Smooth muscle cell (in vitro differentiated cells): ENCODE data around the gene UBL4B. TPM values are rescaled to one million over a fixed set of nuclear protein-coding genes. Genes with fewer than 3 reads are reported as not detected.
A peak's percentile ranks its signal among the peaks of the same experiment; 100 is the strongest.

ENCODE experiments used
- DNase-seq: peaks from one replicate; lab custom pipeline; 2025; ENCODE audit not compliant: unreplicated experiment; lab: John Stamatoyannopoulos, UW
- H2AFZ ChIP-seq: fragments of 200-600 bp; sonication (generic); 2 replicates; pipeline ENCODE4 v1.6.0; 2016; ENCODE audit warnings: antibody characterized with exemption, low read depth, mild to moderate bottlenecking
- H3F3A ChIP-seq: fragments of 200-600 bp; sonication (generic); 2 replicates; pipeline ENCODE4 v1.6.0; 2017; ENCODE audit warnings: antibody characterized with exemption, low read depth
- H3K27ac ChIP-seq: fragments of 200-600 bp; sonication (generic); 2 replicates; pipeline ENCODE4 v1.5.1; 2016; ENCODE audit warnings: low read depth, mild to moderate bottlenecking
- H3K27me3 ChIP-seq: fragments of 200-600 bp; sonication (generic); 2 replicates; pipeline ENCODE4 v1.6.1; 2016; ENCODE audit warnings: low read depth, mild to moderate bottlenecking
- H3K36me3 ChIP-seq: fragments of 200-600 bp; sonication (generic); 2 replicates; pipeline ENCODE4 v1.5.1; 2016; ENCODE audit warnings: low read depth
- H3K4me1 ChIP-seq: fragments of 200-600 bp; sonication (generic); 2 replicates; pipeline ENCODE4 v1.5.1; 2016; ENCODE audit warnings: low read depth
- H3K4me2 ChIP-seq: fragments of 200-600 bp; sonication (generic); 2 replicates; pipeline ENCODE4 v1.6.0; 2016; ENCODE audit warnings: mild to moderate bottlenecking
- H3K4me3 ChIP-seq: fragments of 200-600 bp; sonication (generic); 2 replicates; pipeline ENCODE4 v1.5.1; 2016; ENCODE audit warnings: mild to moderate bottlenecking
- H3K79me2 ChIP-seq: fragments of 200-600 bp; sonication (generic); 2 replicates; pipeline ENCODE4 v1.6.0; 2016; ENCODE audit warnings: low read depth, mild to moderate bottlenecking
- H3K9ac ChIP-seq: fragments of 200-600 bp; sonication (generic); 2 replicates; pipeline ENCODE4 v1.6.0; 2016; ENCODE audit warnings: low read depth
- H3K9me3 ChIP-seq: fragments of 200-600 bp; sonication (generic); replicated peaks from 2 replicates; pipeline ENCODE4 v1.5.1; 2016; ENCODE audit warnings: low read depth
- H4K20me1 ChIP-seq: fragments of 200-600 bp; sonication (generic); 2 replicates; pipeline ENCODE4 v1.6.0; 2016; ENCODE audit warnings: low read depth
- WGBS: methylation state at CpG from one replicate; pipeline ENCODE4 v1.1.7; 2016; ENCODE audit warnings: low lambda C conversion rate; 5-methylcytosine and 5-hydroxymethylcytosine counted together
- polyA plus RNA-seq: library from polyadenylated mRNA; unstranded; fragments of >200 nt; fragmentation: Nextera tagmentation; extraction: Ambion mirVana; gene quantifications from 2 replicates; pipeline ENCODE4 v1.2.1, GENCODE V29; 2016
- total RNA-seq: library from RNA; depleted of rRNA; stranded (reverse); fragments of >200 nt; gene quantifications from 2 replicates; pipeline ENCODE4 v1.2.3, GENCODE V29; 2014
- TF ChIP-seq, protein P1 (sequence below): fragments of 200-600 bp; sonication (generic); IDR thresholded peaks from 2 replicates; pipeline ENCODE4 v1.5.1; 2017; ENCODE audit warnings: borderline replicate concordance, mild to moderate bottlenecking, antibody characterized with exemption; ENCODE audit not compliant: insufficient read depth, poor library complexity, severe bottlenecking

UBL4B gene
- total and polyA plus RNA-seq, 2 experiments from 2014 or later, result not detected

DNA sequence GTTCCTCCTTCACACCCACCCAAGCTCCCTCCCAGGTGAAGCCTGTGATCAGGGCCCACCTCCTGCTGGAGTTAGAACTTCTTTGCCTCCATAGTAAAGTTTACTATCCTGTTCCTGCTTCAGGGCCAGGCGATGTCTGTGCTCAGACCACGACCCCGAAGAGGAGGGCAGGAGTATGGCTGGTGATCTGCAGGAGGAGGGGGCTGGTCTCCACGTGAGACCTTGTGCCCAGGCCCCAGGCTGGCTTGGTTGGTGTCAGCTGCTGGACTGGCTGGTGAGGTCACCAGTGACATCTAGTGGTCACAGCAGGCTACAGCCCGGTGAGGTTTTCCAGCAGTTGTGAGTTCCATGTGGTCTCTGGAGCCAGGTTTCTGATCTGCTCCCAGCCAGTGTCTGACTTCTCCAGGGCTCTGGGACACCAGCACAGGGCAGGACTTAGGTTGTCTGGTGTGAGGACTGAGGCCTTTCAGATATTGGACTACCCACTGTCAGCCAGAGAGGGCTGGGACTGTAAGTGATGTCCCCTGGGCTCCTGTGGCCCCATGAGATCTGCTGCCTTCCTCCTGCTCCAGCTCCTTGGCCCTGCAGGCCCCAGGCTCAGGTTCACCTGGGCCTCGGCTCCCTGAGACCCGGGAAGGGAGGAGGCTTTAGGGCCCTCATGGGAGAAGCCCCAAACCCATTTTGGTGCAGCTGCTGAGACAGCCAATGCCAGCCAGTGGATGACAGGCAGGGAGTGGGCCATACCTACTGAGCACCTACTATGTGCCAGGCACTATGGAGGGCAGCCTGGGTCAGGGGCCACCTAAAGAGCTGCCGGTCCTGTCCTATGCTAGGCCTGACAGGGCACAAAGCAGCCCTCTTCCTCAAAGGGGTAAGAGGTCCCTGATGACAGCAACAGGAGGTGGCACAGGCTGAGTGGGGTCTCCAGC, 6.0 kb upstream of the UBL4B start:
- Histone ChIP-seq H3K36me3 (no peaks in the 10 kb centered on the region), H3K4me2 (no peak overlapping the region), H3F3A (no peaks in the 10 kb centered on the region), H3K9ac (no peak overlapping the region), H3K27me3 (peaks cover 3% of the 10 kb centered on the region), H2AFZ (no peak overlapping the region), H3K4me1 (no peaks in the 10 kb centered on the region), H3K79me2 (no peaks in the 10 kb centered on the region), H3K27ac (no peak overlapping the region), H3K4me3 (no peak overlapping the region), H4K20me1 (no peaks in the 10 kb centered on the region), H3K9me3 (no peaks in the 10 kb centered on the region)
- 29% methylated on average over 8 of the region's 8 CpGs for WGBS
- TF ChIP-seq, protein P1, sequence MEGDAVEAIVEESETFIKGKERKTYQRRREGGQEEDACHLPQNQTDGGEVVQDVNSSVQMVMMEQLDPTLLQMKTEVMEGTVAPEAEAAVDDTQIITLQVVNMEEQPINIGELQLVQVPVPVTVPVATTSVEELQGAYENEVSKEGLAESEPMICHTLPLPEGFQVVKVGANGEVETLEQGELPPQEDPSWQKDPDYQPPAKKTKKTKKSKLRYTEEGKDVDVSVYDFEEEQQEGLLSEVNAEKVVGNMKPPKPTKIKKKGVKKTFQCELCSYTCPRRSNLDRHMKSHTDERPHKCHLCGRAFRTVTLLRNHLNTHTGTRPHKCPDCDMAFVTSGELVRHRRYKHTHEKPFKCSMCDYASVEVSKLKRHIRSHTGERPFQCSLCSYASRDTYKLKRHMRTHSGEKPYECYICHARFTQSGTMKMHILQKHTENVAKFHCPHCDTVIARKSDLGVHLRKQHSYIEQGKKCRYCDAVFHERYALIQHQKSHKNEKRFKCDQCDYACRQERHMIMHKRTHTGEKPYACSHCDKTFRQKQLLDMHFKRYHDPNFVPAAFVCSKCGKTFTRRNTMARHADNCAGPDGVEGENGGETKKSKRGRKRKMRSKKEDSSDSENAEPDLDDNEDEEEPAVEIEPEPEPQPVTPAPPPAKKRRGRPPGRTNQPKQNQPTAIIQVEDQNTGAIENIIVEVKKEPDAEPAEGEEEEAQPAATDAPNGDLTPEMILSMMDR, result peak; percentile 87
- DNase-seq, result peak; percentile 22

DNA sequence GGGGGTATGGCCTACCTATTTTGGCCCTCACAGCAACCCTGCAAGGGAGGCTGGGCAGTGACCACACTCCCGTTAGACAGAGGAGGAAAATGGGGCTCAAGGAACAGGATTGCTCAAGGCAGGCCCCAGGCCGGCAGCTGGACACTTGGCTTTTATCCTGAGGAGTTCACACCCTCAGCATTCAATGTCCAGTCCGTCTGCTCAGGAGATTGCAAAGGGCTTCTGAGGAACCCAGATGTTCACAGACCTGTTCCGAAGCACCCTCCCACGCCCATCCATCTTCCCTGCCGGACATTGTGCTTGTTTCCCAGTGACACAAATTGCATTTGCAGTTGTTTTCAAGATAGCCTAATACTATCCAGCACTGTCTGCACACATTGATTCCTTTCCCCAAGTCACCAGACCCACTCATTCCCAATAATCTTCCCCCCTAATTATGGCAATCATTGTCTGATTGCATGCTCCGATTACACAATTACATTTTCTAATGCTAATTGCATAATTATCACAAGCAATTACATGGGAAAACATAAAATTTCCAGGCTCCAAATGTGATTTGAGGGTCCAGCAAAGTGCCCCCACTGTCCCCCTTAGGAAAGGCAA, 4.3 kb upstream of the UBL4B start:
- no peak overlapping the region for H3K4me3 ChIP-seq
- H3K79me2 ChIP-seq, result no peaks in the 10 kb centered on the region
- TF ChIP-seq, protein P1, result no peak
- H3K9ac ChIP-seq, result no peak overlapping the region
- H3K27me3 ChIP-seq, result peaks cover 8% of the 10 kb centered on the region
- H3K4me2 ChIP-seq, result no peak overlapping the region
- 60% methylated on average over 7 of the region's 7 CpGs for WGBS
- H3K36me3 ChIP-seq, result no peaks in the 10 kb centered on the region
- H3K9me3 ChIP-seq, result no peaks in the 10 kb centered on the region
- no peak overlapping the region for H2AFZ ChIP-seq
- DNase-seq, result no peak
- H4K20me1 ChIP-seq, result no peaks in the 10 kb centered on the region
- H3K4me1 ChIP-seq, result no peaks in the 10 kb centered on the region
- no peaks in the 10 kb centered on the region for H3F3A ChIP-seq
- no peak overlapping the region for H3K27ac ChIP-seq

DNA sequence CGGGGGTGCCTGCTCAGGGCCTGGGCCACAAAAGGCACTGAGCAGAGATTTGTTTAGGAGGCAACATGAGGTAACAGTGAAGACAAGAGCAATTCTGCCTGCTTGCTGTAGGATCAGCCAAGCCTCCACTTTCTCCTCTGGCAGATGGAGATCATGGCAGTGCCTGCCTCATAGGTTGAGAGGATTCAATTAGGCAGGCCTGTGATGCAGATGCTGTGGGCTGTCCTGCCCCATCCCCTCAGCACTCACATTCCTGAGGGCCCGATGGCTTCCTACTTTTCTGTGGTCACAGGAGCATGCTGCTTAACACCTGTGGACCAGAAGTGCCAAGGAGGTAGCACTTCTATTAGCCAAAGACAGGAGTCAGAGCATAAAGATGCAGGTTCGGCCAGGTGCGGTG, 1.2 kb upstream of the UBL4B start:
- H3K4me1 ChIP-seq, result no peaks in the 10 kb centered on the region
- no peak overlapping the region for H3K27ac ChIP-seq
- TF ChIP-seq, protein P1, result no peak
- H3K9me3 ChIP-seq, result no peaks in the 10 kb centered on the region
- H4K20me1 ChIP-seq, result no peaks in the 10 kb centered on the region
- H3K27me3 ChIP-seq, result peaks cover 17% of the 10 kb centered on the region
- no peak overlapping the region for H3K9ac ChIP-seq
- no peak overlapping the region for H2AFZ ChIP-seq
- H3K4me2 ChIP-seq, result no peak overlapping the region
- DNase-seq, result no peak
- no peaks in the 10 kb centered on the region for H3K79me2 ChIP-seq
- no peaks in the 10 kb centered on the region for H3F3A ChIP-seq
- H3K4me3 ChIP-seq, result no peak overlapping the region
- WGBS, result 87% methylated on average over 4 of the region's 4 CpGs
- H3K36me3 ChIP-seq, result no peaks in the 10 kb centered on the region
